Fibroblast of the aortic adventitia (primary cell): Measurements from ENCODE around the gene TEKTIP1. TPM values are rescaled to one million over a fixed set of nuclear protein-coding genes. Genes with fewer than 3 reads are reported as not detected.

Source experiments
- DNase-seq: peaks from one replicate; pipeline ENCODE4 v3.0.0-alpha.2; 2010; ENCODE audit warnings: low read depth
- H3K4me3 ChIP-seq: 2 replicates; pipeline ENCODE4 v1.5.1; 2011; ENCODE audit warnings: low read depth, mild to moderate bottlenecking, control low read depth, low read length, moderate library complexity
- CTCF ChIP-seq: IDR thresholded peaks from 2 replicates; pipeline ENCODE4 v1.5.1; 2011; ENCODE audit warnings: mild to moderate bottlenecking, low read length, control low read depth, inconsistent platforms; ENCODE audit not compliant: insufficient read depth
- small RNA-seq: library from RNA; depleted of rRNA; stranded (forward); fragments of <200 nt; gene quantifications from one replicate; pipeline ENCODE3, GENCODE V24; 2012
- total RNA-seq: library from RNA; depleted of rRNA; stranded (reverse); fragments of >200 nt; gene quantifications from 2 replicates; pipeline ENCODE4 v1.2.3, GENCODE V29; 2012; ENCODE audit warnings: low replicate concordance

Gene TEKTIP1
- total RNA-seq, 1 donor, result not detected

- TF ChIP-seq CTCF, result no peak
- no peak for DNase-seq
- H3K4me3 ChIP-seq, result no peak overlapping the region
These were observed 51.0 kb downstream of the TEKTIP1 start for GRCh38 chr19:3589949-3590348.

- no peak overlapping the region for H3K4me3 ChIP-seq
- no peak for TF ChIP-seq CTCF
- DNase-seq, result no peak
These were observed 52.2 kb downstream of the TEKTIP1 start for GRCh38 chr19:3590991-3591659.

GRCh38 chr19:3591876-3592613 lies 53.1 kb downstream of the TEKTIP1 start:
- peak; percentile 43 for DNase-seq
- no peak for TF ChIP-seq CTCF

GRCh38 chr19:3593156-3593555 lies 54.2 kb downstream of the TEKTIP1 start:
- no peak overlapping the region for H3K4me3 ChIP-seq
- peak; percentile 0 for TF ChIP-seq CTCF
- no peak for DNase-seq

More at GRCh38 chr19:3591876-3592613, 53.1 kb downstream of the TEKTIP1 start:
- H3K4me3 ChIP-seq, result no peak overlapping the region

Small RNA genes within 50 kb of the gene (small RNA-seq; reads per million reads assigned to genes)
- gene AC005786.1 (not detected), gene RF00212 (not detected)

Other genes starting within 250 kb of the TEKTIP1 start
- 79.5 and 83.2 TPM in 2 replicates for gene NFIC, start 172.6 kb upstream of the TEKTIP1 start, total RNA-seq
- gene SMIM24, start 58.6 kb upstream of the TEKTIP1 start, total RNA-seq, result not detected in 2 replicates
- gene SMIM44, start 55.7 kb upstream of the TEKTIP1 start, total RNA-seq, result not detected in 2 replicates
- gene DOHH, start 38.5 kb upstream of the TEKTIP1 start, total RNA-seq, result 6.5 and 18.6 TPM in 2 replicates
- 14.8 and 30.2 TPM in 2 replicates for gene FZR1, start 32.9 kb upstream of the TEKTIP1 start, total RNA-seq
- 51.7 and 52.6 TPM in 2 replicates for gene MFSD12, start 18.4 kb downstream of the TEKTIP1 start, total RNA-seq
- gene HMG20B, start 33.8 kb downstream of the TEKTIP1 start, total RNA-seq, result 56.6 and 219 TPM in 2 replicates
- gene GIPC3, start 46.3 kb downstream of the TEKTIP1 start, total RNA-seq, result under 0.01 and 0.33 TPM in 2 replicates
- 0.49 and 5.0 TPM in 2 replicates for gene TBXA2R, start 67.7 kb downstream of the TEKTIP1 start, total RNA-seq
- gene CACTIN, start 87.6 kb downstream of the TEKTIP1 start, total RNA-seq, result 15.7 and 21.3 TPM in 2 replicates
- gene PIP5K1C, start 161.3 kb downstream of the TEKTIP1 start, total RNA-seq, result 12.8 and 32.2 TPM in 2 replicates
- not detected in 2 replicates for gene TJP3, start 169.2 kb downstream of the TEKTIP1 start, total RNA-seq
- gene APBA3, start 222.5 kb downstream of the TEKTIP1 start, total RNA-seq, result 15.5 and 39.5 TPM in 2 replicates
- gene MRPL54, start 223.5 kb downstream of the TEKTIP1 start, total RNA-seq, result 38.8 and 60.5 TPM in 2 replicates
- gene RAX2, start 233.1 kb downstream of the TEKTIP1 start, total RNA-seq, result not detected in 2 replicates
- gene MATK, start 247.2 kb downstream of the TEKTIP1 start, total RNA-seq, result not detected in 2 replicates